Right kidney (tissue), 1 donor: Measurements from ENCODE around the gene IL24.

Source experiments
- DNase-seq: peaks from one replicate; pipeline ENCODE4 v3.0.0-alpha.2; 2016

Gene IL24

GRCh38 chr1:206925106-206925736 lies 28.0 kb downstream of the IL24 start:
- no peak for DNase-seq

GRCh38 chr1:206926286-206926685 lies 29.0 kb downstream of the IL24 start:
- no peak for DNase-seq

- DNase-seq = no peak
Observed at GRCh38 chr1:206929524-206929923, 32.3 kb downstream of the IL24 start.

- DNase-seq = no peak
Observed at GRCh38 chr1:206930210-206930798, 33.1 kb downstream of the IL24 start.

GRCh38 chr1:206931709-206932108 lies 34.5 kb downstream of the IL24 start:
- no peak for DNase-seq

GRCh38 chr1:206932177-206932576 lies 34.9 kb downstream of the IL24 start:
- DNase-seq = no peak

- DNase-seq = no peak
Observed at GRCh38 chr1:206933333-206933945, 36.2 kb downstream of the IL24 start.

- no peak for DNase-seq
Observed at GRCh38 chr1:206935491-206936067, 38.3 kb downstream of the IL24 start.

GRCh38 chr1:206937425-206937824 lies 40.2 kb downstream of the IL24 start:
- no peak for DNase-seq

- DNase-seq = no peak
Observed at GRCh38 chr1:206939131-206939530, 41.9 kb downstream of the IL24 start.

- no peak for DNase-seq
Observed at GRCh38 chr1:206939841-206940587, 42.8 kb downstream of the IL24 start.

- DNase-seq = no peak
Observed at GRCh38 chr1:206940588-206940936, 43.3 kb downstream of the IL24 start.

- DNase-seq = no peak
Observed at GRCh38 chr1:206941766-206942418, 44.6 kb downstream of the IL24 start.

GRCh38 chr1:206944703-206945102 lies 47.5 kb downstream of the IL24 start:
- no peak for DNase-seq

- no peak for DNase-seq
Observed at GRCh38 chr1:206945779-206946178, 48.5 kb downstream of the IL24 start.

- no peak for DNase-seq
Observed at GRCh38 chr1:206946261-206946660, 49.0 kb downstream of the IL24 start, which contains the start of gene PIGR. Gene PIGR (minus strand): TSS chr1:206946466. CDS start chr1:206940531, 5,935 bp downstream.

GRCh38 chr1:206947255-206947654 lies 50.0 kb downstream of the IL24 start:
- no peak for DNase-seq

- no peak for DNase-seq
Observed at GRCh38 chr1:206949208-206949607, 52.0 kb downstream of the IL24 start.

GRCh38 chr1:206949641-206950040 lies 52.4 kb downstream of the IL24 start:
- DNase-seq = no peak

- DNase-seq = peak; percentile 41
Observed at GRCh38 chr1:206951318-206952100, 54.3 kb downstream of the IL24 start.

GRCh38 chr1:206952171-206952570 lies 54.9 kb downstream of the IL24 start:
- DNase-seq = no peak

- DNase-seq = no peak
Observed at GRCh38 chr1:206953126-206953525, 55.9 kb downstream of the IL24 start.
